Left ventricle myocardium inferior (tissue), 1 donor: ENCODE data around the gene ANKRD34A. TPM values are rescaled to one million over a fixed set of nuclear protein-coding genes. Genes with fewer than 3 reads are reported as not detected.

Experiments used
- DNase-seq: peaks from one replicate; pipeline ENCODE4 v3.0.0-alpha.2; 2020
- H3K27ac ChIP-seq: fragments of 200-600 bp; replicated peaks from 2 replicates; pipeline ENCODE4 v1.8.0; 2021
- H3K27me3 ChIP-seq: fragments of 200-600 bp; 2 replicates; pipeline ENCODE4 v1.8.0; 2021; ENCODE audit warnings: low read depth
- H3K36me3 ChIP-seq: fragments of 200-600 bp; 2 replicates; pipeline ENCODE4 v1.8.0; 2021
- H3K4me1 ChIP-seq: fragments of 200-600 bp; 2 replicates; pipeline ENCODE4 v1.8.0; 2021
- H3K4me3 ChIP-seq: fragments of 200-600 bp; 2 replicates; pipeline ENCODE4 v1.8.0; 2021; ENCODE audit warnings: mild to moderate bottlenecking, moderate library complexity
- H3K9me3 ChIP-seq: fragments of 200-600 bp; replicated peaks from 2 replicates; pipeline ENCODE4 v1.8.0; 2021
- CTCF ChIP-seq: fragments of 200-600 bp; IDR thresholded peaks from 2 replicates; pipeline ENCODE4 v1.8.0; 2021; ENCODE audit warnings: antibody characterized with exemption, mild to moderate bottlenecking, borderline replicate concordance
- intact Hi-C: fragments of 100-400 bp; cut with micrococcal nuclease; formaldehyde crosslinking; loops from one replicate; pipeline ENCODE4 v1.11.0; 2022
- long read RNA-seq: library from polyadenylated mRNA; unstranded; transcript quantifications from one replicate; pipeline ENCODE4 v2.0.0, GENCODE V29; 2021
- total RNA-seq: library from RNA; stranded (reverse); fragmentation: NEBNext Ultra II Directional; extraction: Animal tissue kit (Norgen Biotek cat#: 25700); gene quantifications from one replicate; pipeline ENCODE4 v1.2.1, GENCODE V29; 2021
- donor health status: DM: no; HTN: yes; CAD: no; lungs with severe emphysema.

The ANKRD34A gene
- 0.66 TPM for total RNA-seq
- long read RNA-seq: 0 reads

- peak within 1 kb of the TSS; percentile 83 for H3K4me3 ChIP-seq
- peaks cover 69% of the 10 kb centered on the region for H3K4me1 ChIP-seq
- no peaks in the 10 kb centered on the region for H3K27me3 ChIP-seq
- H3K27ac ChIP-seq: peak within 1 kb of the TSS; percentile 95
- DNase-seq: peak; percentile 96
- H3K9me3 ChIP-seq: peaks cover 8% of the 10 kb centered on the region
- TF ChIP-seq CTCF: no peak
- intact Hi-C loops: loop anchor here (10.0 kb wide), 1 partner anchor 110 kb away; the partner anchor contains the start of gene PIAS3
- H3K36me3 ChIP-seq: peaks cover 8% of the 10 kb centered on the region
Measured at GRCh38 chr1:145964328-145965118, at the start of gene ANKRD34A, which contains the start of gene POLR3GL. Gene ANKRD34A (minus strand): TSS chr1:145964575. CDS start chr1:145961759, 2,816 bp downstream. Gene POLR3GL (plus strand): TSS chr1:145964690. CDS start chr1:145974866, 10,176 bp downstream.

GRCh38 chr1:146013559-146013922 lies 49.2 kb upstream of the ANKRD34A start:
- Histone ChIP-seq H3K4me3 (no peak overlapping the region), H3K9me3 (no peaks in the 10 kb centered on the region), H3K36me3 (no peaks in the 10 kb centered on the region), H3K4me1 (peaks cover 30% of the 10 kb centered on the region), H3K27ac (no peak overlapping the region), H3K27me3 (no peaks in the 10 kb centered on the region)
- no peak for TF ChIP-seq CTCF
- intact Hi-C loops: loop anchor here (5.0 to 10.0 kb wide), 3 partner anchors 36 to 161 kb away; no protein-coding TSS in a partner anchor
- no peak for DNase-seq

GRCh38 chr1:146012703-146013558 lies 48.6 kb upstream of the ANKRD34A start:
- TF ChIP-seq CTCF: peak; percentile 82
- Histone ChIP-seq H3K9me3 (no peaks in the 10 kb centered on the region), H3K36me3 (no peaks in the 10 kb centered on the region), H3K27ac (no peak overlapping the region), H3K4me1 (peaks cover 32% of the 10 kb centered on the region), H3K27me3 (no peaks in the 10 kb centered on the region), H3K4me3 (no peak overlapping the region)
- no peak for DNase-seq
- intact Hi-C loops: loop anchor here (5.0 to 10.0 kb wide), 3 partner anchors 36 to 161 kb away; no protein-coding TSS in a partner anchor

GRCh38 chr1:146010126-146010738 lies 45.9 kb upstream of the ANKRD34A start:
- peaks cover 54% of the 10 kb centered on the region for H3K4me1 ChIP-seq
- H3K27ac ChIP-seq: peak overlapping the region; percentile 82
- no peaks in the 10 kb centered on the region for H3K36me3 ChIP-seq
- no peaks in the 10 kb centered on the region for H3K27me3 ChIP-seq
- no peak for TF ChIP-seq CTCF
- no peak for DNase-seq
- intact Hi-C loops: loop anchor here (5.0 to 10.0 kb wide), 3 partner anchors 33 to 158 kb away; no protein-coding TSS in a partner anchor
- no peak overlapping the region for H3K4me3 ChIP-seq
- H3K9me3 ChIP-seq: no peaks in the 10 kb centered on the region

GRCh38 chr1:146007489-146008133 lies 43.2 kb upstream of the ANKRD34A start:
- no peak for TF ChIP-seq CTCF
- Histone ChIP-seq H3K27me3 (no peaks in the 10 kb centered on the region), H3K36me3 (no peaks in the 10 kb centered on the region), H3K9me3 (no peaks in the 10 kb centered on the region), H3K4me1 (peaks cover 51% of the 10 kb centered on the region), H3K4me3 (peak overlapping the region; percentile 37), H3K27ac (peak overlapping the region; percentile 88)
- intact Hi-C loops: no loop called here
- no peak for DNase-seq
